Stomach smooth muscle (tissue), 2 donors: ENCODE measurements around the gene CREBL2.
"Not testable (repeated sequence)": the region's sequence is repeated elsewhere in the genome, so short reads cannot be mapped to it uniquely, and the experiment has no call there.

Source experiments
- H3K27ac ChIP-seq: one replicate; pipeline ENCODE4 v1.7.0; 2013; ENCODE audit warnings: mild to moderate bottlenecking, low read length, inconsistent platforms
- H3K27me3 ChIP-seq, 2 donors: one replicate each; pipeline ENCODE4 v1.7.0; 2013; ENCODE audit warnings: low read length in 2 of 2; ENCODE audit not compliant: insufficient read depth in 2 of 2, control insufficient read depth in 1 of 2
- H3K36me3 ChIP-seq, 2 donors: one replicate each; pipeline ENCODE4 v1.7.0; 2013; ENCODE audit warnings: low read length in 2 of 2; ENCODE audit not compliant: control insufficient read depth in 2 of 2, insufficient read depth in 2 of 2
- H3K4me1 ChIP-seq: one replicate; pipeline ENCODE4 v1.7.0; 2013; ENCODE audit warnings: low read length; ENCODE audit not compliant: control insufficient read depth, insufficient read depth
- H3K4me3 ChIP-seq, 2 donors: one replicate each; pipeline ENCODE4 v1.7.0; 2013; ENCODE audit warnings: low read length in 2 of 2
- H3K9ac ChIP-seq, 2 donors: one replicate each; pipeline ENCODE4 v1.7.0; 2013; ENCODE audit warnings: low read length in 2 of 2, mild to moderate bottlenecking in 1 of 2
- H3K9me3 ChIP-seq, 2 donors: one replicate each; pipeline ENCODE4 v1.7.0; 2013; ENCODE audit warnings: low read length in 2 of 2; ENCODE audit not compliant: control insufficient read depth in 2 of 2
- donor health status: healthy.
- donor health status: Pancreatic carcinoma.

Gene CREBL2

GRCh38 chr12:12582895-12583303 is 28.8 kb upstream of the CREBL2 start:
- H3K9ac ChIP-seq = no peak overlapping the region
- no peak overlapping the region for H3K27ac ChIP-seq
- no peak overlapping the region for H3K4me3 ChIP-seq
- H3K36me3 ChIP-seq = no peaks in the 10 kb centered on the region
- no peaks in the 10 kb centered on the region for H3K9me3 ChIP-seq
- H3K4me1 ChIP-seq = no peaks in the 10 kb centered on the region
- H3K27me3 ChIP-seq = no peaks in the 10 kb centered on the region

GRCh38 chr12:12583510-12584178 is 28.0 kb upstream of the CREBL2 start:
- Histone ChIP-seq H3K4me1 (no peaks in the 10 kb centered on the region), H3K27ac (no peak overlapping the region), H3K9me3 (no peaks in the 10 kb centered on the region), H3K9ac (no peak overlapping the region), H3K4me3 (no peak overlapping the region), H3K36me3 (no peaks in the 10 kb centered on the region), H3K27me3 (no peaks in the 10 kb centered on the region)

- Histone ChIP-seq H3K36me3 (no peaks in the 10 kb centered on the region), H3K27me3 (no peaks in the 10 kb centered on the region), H3K27ac (no peak overlapping the region), H3K4me1 (no peaks in the 10 kb centered on the region), H3K9me3 (no peaks in the 10 kb centered on the region), H3K9ac (no peak overlapping the region), H3K4me3 (no peak overlapping the region)
Observed at GRCh38 chr12:12585115-12585863, 26.4 kb upstream of the CREBL2 start.

GRCh38 chr12:12586879-12587675 is 24.6 kb upstream of the CREBL2 start:
- Histone ChIP-seq H3K4me3 (no peak overlapping the region), H3K27me3 (no peaks in the 10 kb centered on the region), H3K9me3 (no peaks in the 10 kb centered on the region), H3K36me3 (no peaks in the 10 kb centered on the region), H3K9ac (no peak overlapping the region), H3K27ac (no peak overlapping the region), H3K4me1 (no peaks in the 10 kb centered on the region)

- Histone ChIP-seq H3K27ac (no peak overlapping the region), H3K27me3 (no peaks in the 10 kb centered on the region), H3K36me3 (no peaks in the 10 kb centered on the region), H3K4me1 (no peaks in the 10 kb centered on the region), H3K4me3 (no peak overlapping the region), H3K9ac (no peak overlapping the region), H3K9me3 (no peaks in the 10 kb centered on the region)
Observed at GRCh38 chr12:12587878-12588277, 23.8 kb upstream of the CREBL2 start.

- not testable (repeated sequence) for H3K4me1 ChIP-seq, H3K4me3 ChIP-seq, H3K9me3 ChIP-seq, H3K9ac ChIP-seq, H3K36me3 ChIP-seq, H3K27me3 ChIP-seq, H3K27ac ChIP-seq
Observed at GRCh38 chr12:12588436-12588835, 23.2 kb upstream of the CREBL2 start.

- Histone ChIP-seq H3K27ac (no peak overlapping the region), H3K9ac (no peak overlapping the region), H3K4me3 (no peak overlapping the region), H3K9me3 (no peaks in the 10 kb centered on the region), H3K4me1 (no peaks in the 10 kb centered on the region), H3K27me3 (no peaks in the 10 kb centered on the region), H3K36me3 (no peaks in the 10 kb centered on the region)
Observed at GRCh38 chr12:12590961-12591360, 20.7 kb upstream of the CREBL2 start.

- no peak overlapping the region for H3K27ac ChIP-seq
- H3K9me3 ChIP-seq = no peaks in the 10 kb centered on the region
- no peak overlapping the region for H3K9ac ChIP-seq
- no peaks in the 10 kb centered on the region for H3K4me1 ChIP-seq
- no peak overlapping the region for H3K4me3 ChIP-seq
- no peaks in the 10 kb centered on the region for H3K27me3 ChIP-seq
- no peaks in the 10 kb centered on the region for H3K36me3 ChIP-seq
Observed at GRCh38 chr12:12592930-12593329, 18.7 kb upstream of the CREBL2 start.

GRCh38 chr12:12595929-12596328 is 15.7 kb upstream of the CREBL2 start:
- not testable (repeated sequence) for H3K4me1 ChIP-seq, H3K9me3 ChIP-seq, H3K36me3 ChIP-seq, H3K9ac ChIP-seq, H3K27ac ChIP-seq, H3K27me3 ChIP-seq, H3K4me3 ChIP-seq

- H3K4me1 ChIP-seq, H3K9me3 ChIP-seq, H3K4me3 ChIP-seq, H3K9ac ChIP-seq, H3K27ac ChIP-seq, H3K36me3 ChIP-seq, H3K27me3 ChIP-seq: not testable (repeated sequence)
Observed at GRCh38 chr12:12596598-12596997, 15.1 kb upstream of the CREBL2 start.

GRCh38 chr12:12598864-12599263 is 12.8 kb upstream of the CREBL2 start:
- H3K9me3 ChIP-seq = no peaks in the 10 kb centered on the region
- no peaks in the 10 kb centered on the region for H3K4me1 ChIP-seq
- no peak overlapping the region for H3K27ac ChIP-seq
- H3K4me3 ChIP-seq = no peak overlapping the region
- H3K36me3 ChIP-seq = no peaks in the 10 kb centered on the region
- no peak overlapping the region for H3K9ac ChIP-seq
- H3K27me3 ChIP-seq = no peaks in the 10 kb centered on the region
